A673 (cell line): ENCODE data around the gene KCNK6. TPM values are rescaled to one million over a fixed set of nuclear protein-coding genes. Genes with fewer than 3 reads are reported as not detected.

ENCODE experiments used
- BruUV-seq: library from RNA; stranded (reverse); fragments of 400-500 nt; replicated peaks from 2 replicates; lab custom pipeline; 2021; lab: Mats Ljungman, UMichigan
- CTCF ChIA-PET: fragments of 300-600 bp; sonication (Branson Sonifier 250); formaldehyde crosslinking; loops from one replicate; lab custom pipeline; 2022; ENCODE audit warnings: antibody characterized with exemption; lab: Charles Lee
- POLR2A ChIA-PET: fragments of 300-600 bp; sonication (Branson Sonifier 250); formaldehyde crosslinking; loops from one replicate; lab custom pipeline; 2022; ENCODE audit warnings: antibody characterized with exemption; ENCODE audit not compliant: low non-redundant PET; lab: Charles Lee
- DNase-seq: peaks from one replicate; pipeline ENCODE4 v3.0.0-alpha.2; 2015; ENCODE audit warnings: low spot score
- H3K27ac ChIP-seq: fragments of 200-600 bp; sonication (generic); 2 replicates; pipeline ENCODE4 v1.5.1; 2016; ENCODE audit warnings: mixed run types, low read depth, mild to moderate bottlenecking, mixed read lengths, antibody characterized with exemption, low read length; ENCODE audit not compliant: poor library complexity, severe bottlenecking
- H3K27me3 ChIP-seq: fragments of 200-600 bp; sonication (generic); replicated peaks from 2 replicates; pipeline ENCODE4 v1.6.1; 2017; ENCODE audit warnings: mixed run types, low read depth, mild to moderate bottlenecking, mixed read lengths, antibody characterized with exemption, low read length; ENCODE audit not compliant: insufficient read depth, poor library complexity
- H3K36me3 ChIP-seq: fragments of 200-600 bp; sonication (generic); 2 replicates; pipeline ENCODE4 v1.6.1; 2016; ENCODE audit warnings: mixed run types, mild to moderate bottlenecking, mixed read lengths, antibody characterized with exemption, low read length; ENCODE audit not compliant: insufficient read depth, poor library complexity, severe bottlenecking
- H3K4me1 ChIP-seq: fragments of 200-600 bp; sonication (generic); 2 replicates; pipeline ENCODE4 v1.6.1; 2017; ENCODE audit warnings: mixed run types, mild to moderate bottlenecking, mixed read lengths, antibody characterized with exemption, low read length; ENCODE audit not compliant: insufficient read depth, poor library complexity, severe bottlenecking
- H3K4me3 ChIP-seq: fragments of 200-600 bp; sonication (generic); 2 replicates; pipeline ENCODE4 v1.5.1; 2016; ENCODE audit warnings: low read depth, mixed run types, mild to moderate bottlenecking, mixed read lengths, low read length; ENCODE audit not compliant: poor library complexity, severe bottlenecking
- H3K9me3 ChIP-seq: fragments of 200-600 bp; sonication (generic); 2 replicates; pipeline ENCODE4 v1.6.1; 2016; ENCODE audit warnings: mixed run types, low read depth, mild to moderate bottlenecking, mixed read lengths, antibody characterized with exemption, low read length; ENCODE audit not compliant: poor library complexity, severe bottlenecking
- EZH2 ChIP-seq: fragments of 200-600 bp; sonication (generic); IDR thresholded peaks from 2 replicates; pipeline ENCODE4 v1.6.1; 2017; ENCODE audit warnings: borderline replicate concordance, low read depth, mild to moderate bottlenecking, mixed read lengths, antibody characterized with exemption, low read length; ENCODE audit not compliant: poor library complexity, severe bottlenecking
- intact Hi-C: fragments of 100-400 bp; cut with micrococcal nuclease; formaldehyde crosslinking; loops from one replicate; pipeline ENCODE4 v1.10.0; 2022; ENCODE audit not compliant: unreplicated experiment
- total RNA-seq: library from RNA; stranded (reverse); gene quantifications from 2 replicates; pipeline ENCODE4 v1.2.3, GENCODE V29; 2021
- TF ChIP-seq, protein P1 (sequence below): fragments of 300-800, 200-600 bp; sonication (generic); conservative IDR thresholded peaks from 2 replicates; pipeline ENCODE4 v1.5.1; 2017; ENCODE audit warnings: low read depth, mild to moderate bottlenecking, antibody characterized with exemption, low read length, moderate library complexity, mixed read lengths

The KCNK6 gene
- total RNA-seq, 1 experiment from 2014 or later, result not detected

DNA sequence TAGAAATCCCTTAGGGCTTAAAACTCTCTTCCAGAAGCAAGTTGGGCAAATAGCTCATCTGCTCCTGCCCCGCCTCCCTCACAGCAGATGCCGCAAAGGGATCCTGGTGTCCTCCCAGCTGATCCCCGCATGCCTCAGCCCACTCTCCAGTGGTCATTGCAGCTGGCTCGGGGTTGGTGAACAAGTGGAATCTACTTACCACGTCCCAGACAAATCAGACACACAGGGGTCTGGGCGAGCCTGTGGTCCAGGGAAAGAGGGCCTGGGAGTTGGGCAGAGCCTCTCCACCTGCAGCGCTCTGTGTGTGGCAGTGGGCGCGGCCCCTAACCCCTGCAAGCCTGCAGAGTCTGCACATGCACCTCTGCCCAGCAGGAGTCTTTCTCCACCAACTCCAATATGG lies 26.4 kb upstream of the KCNK6 start:
- Histone ChIP-seq H3K27me3 (no peaks in the 10 kb centered on the region), H3K4me3 (no peak overlapping the region), H3K4me1 (no peaks in the 10 kb centered on the region), H3K27ac (no peak overlapping the region), H3K36me3 (no peaks in the 10 kb centered on the region), H3K9me3 (no peaks in the 10 kb centered on the region)
- DNase-seq, result no peak
- intact Hi-C loops, result no loop called here
- ChIA-PET POLR2A (no interaction called here), CTCF (no interaction called here)
- BruUV-seq, result no TSS peak
- TF ChIP-seq, protein P1, sequence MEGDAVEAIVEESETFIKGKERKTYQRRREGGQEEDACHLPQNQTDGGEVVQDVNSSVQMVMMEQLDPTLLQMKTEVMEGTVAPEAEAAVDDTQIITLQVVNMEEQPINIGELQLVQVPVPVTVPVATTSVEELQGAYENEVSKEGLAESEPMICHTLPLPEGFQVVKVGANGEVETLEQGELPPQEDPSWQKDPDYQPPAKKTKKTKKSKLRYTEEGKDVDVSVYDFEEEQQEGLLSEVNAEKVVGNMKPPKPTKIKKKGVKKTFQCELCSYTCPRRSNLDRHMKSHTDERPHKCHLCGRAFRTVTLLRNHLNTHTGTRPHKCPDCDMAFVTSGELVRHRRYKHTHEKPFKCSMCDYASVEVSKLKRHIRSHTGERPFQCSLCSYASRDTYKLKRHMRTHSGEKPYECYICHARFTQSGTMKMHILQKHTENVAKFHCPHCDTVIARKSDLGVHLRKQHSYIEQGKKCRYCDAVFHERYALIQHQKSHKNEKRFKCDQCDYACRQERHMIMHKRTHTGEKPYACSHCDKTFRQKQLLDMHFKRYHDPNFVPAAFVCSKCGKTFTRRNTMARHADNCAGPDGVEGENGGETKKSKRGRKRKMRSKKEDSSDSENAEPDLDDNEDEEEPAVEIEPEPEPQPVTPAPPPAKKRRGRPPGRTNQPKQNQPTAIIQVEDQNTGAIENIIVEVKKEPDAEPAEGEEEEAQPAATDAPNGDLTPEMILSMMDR, result no peak
- no peak for TF ChIP-seq EZH2

DNA sequence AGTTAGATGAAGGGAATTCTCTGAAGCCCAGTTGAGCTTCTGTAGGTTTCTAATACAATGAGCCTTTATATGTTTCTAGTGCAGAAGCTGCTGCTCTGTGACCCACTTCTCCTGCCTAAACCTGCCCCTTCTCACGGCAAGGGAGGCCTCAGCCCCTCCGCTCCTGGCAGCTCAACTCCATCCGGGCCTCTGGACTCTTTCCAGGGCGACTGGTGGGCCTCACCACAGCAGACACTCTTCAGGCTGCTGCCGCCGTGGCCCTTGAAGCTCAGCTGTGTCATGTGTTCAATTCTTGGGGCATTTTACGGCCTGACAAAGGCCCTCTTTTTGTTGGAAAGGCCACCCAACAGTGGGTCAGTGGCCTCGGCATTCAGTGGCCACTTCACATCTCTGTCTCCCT lies 25.6 kb upstream of the KCNK6 start:
- no peak overlapping the region for H3K27ac ChIP-seq
- intact Hi-C loops, result no loop called here
- ChIA-PET CTCF (no interaction called here), POLR2A (no interaction called here)
- H3K4me3 ChIP-seq, result no peak overlapping the region
- no peaks in the 10 kb centered on the region for H3K36me3 ChIP-seq
- no peak for TF ChIP-seq EZH2
- TF ChIP-seq, protein P1, result no peak
- no TSS peak for BruUV-seq
- H3K27me3 ChIP-seq, result no peaks in the 10 kb centered on the region
- no peaks in the 10 kb centered on the region for H3K9me3 ChIP-seq
- DNase-seq, result no peak
- H3K4me1 ChIP-seq, result no peaks in the 10 kb centered on the region

DNA sequence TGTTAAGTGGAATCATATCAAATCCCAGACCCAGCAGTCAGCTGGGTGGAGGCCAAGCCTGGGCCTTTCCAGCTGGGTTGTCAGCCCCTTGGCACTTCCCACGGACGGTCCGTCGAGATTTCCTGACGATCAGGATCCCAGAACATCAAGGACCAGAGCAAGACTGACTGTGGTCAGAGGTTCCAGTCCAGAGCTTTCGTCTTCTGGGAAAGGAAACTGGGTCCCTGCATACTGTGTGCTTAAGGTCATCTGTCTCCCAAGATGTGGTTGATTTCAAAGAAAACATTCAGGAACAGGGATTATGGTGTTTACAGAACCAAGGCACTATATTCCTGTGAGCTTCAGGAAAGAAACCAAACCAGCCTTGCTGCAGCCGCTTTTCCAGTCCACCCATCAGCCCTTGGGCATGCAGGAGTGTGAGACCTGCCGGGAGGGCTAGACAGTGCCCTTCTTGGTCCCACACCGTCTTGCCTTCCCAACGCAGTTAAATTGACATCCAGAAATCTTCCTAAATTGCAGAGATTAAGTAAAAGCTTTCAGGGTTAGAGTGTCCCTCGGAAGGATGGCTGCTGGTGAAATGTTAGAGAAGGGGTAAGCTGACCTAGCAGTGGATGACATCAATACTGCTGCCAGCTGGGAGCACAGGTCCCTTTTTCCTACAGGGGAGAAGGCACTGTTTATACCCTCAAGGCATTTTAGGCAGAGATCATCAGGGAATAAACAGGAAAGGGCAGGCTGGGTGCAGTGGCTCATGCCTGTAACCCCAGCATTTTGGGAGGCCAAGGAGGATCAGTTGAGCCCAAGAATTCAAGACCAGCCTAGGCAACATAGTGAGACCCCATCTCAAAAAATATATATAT lies 20.6 kb upstream of the KCNK6 start:
- no TSS peak for BruUV-seq
- no peaks in the 10 kb centered on the region for H3K27me3 ChIP-seq
- no peaks in the 10 kb centered on the region for H3K4me1 ChIP-seq
- POLR2A ChIA-PET, result interaction anchor here (0.6 kb wide), 1 partner anchor 631 kb away, joined by 4 read pairs; the partner anchor contains the start of genes MRPS12 and SARS2
- no peak for DNase-seq
- no peak for TF ChIP-seq EZH2
- TF ChIP-seq, protein P1, result no peak
- CTCF ChIA-PET, result no interaction called here
- no peaks in the 10 kb centered on the region for H3K9me3 ChIP-seq
- intact Hi-C loops, result no loop called here
- H3K4me3 ChIP-seq, result no peak overlapping the region
- no peaks in the 10 kb centered on the region for H3K36me3 ChIP-seq
- no peak overlapping the region for H3K27ac ChIP-seq
